Loucy (cell line): ENCODE data around the gene CLIC2.

ENCODE experiments used
- H2AFZ ChIP-seq: fragments of 200-600 bp; sonication (generic); 2 replicates; pipeline ENCODE4 v1.6.0; 2016; ENCODE audit warnings: antibody characterized with exemption, mild to moderate bottlenecking, low read length, moderate library complexity
- H3F3A ChIP-seq: fragments of 200-600 bp; 2 replicates; pipeline ENCODE4 v1.6.0; 2016; ENCODE audit warnings: antibody characterized with exemption, low read depth, mild to moderate bottlenecking
- H3K27me3 ChIP-seq: fragments of 200-600 bp; sonication (generic); 2 replicates; pipeline ENCODE4 v1.6.1; 2014; ENCODE audit warnings: low read length, mild to moderate bottlenecking; ENCODE audit not compliant: insufficient read depth, poor library complexity, severe bottlenecking
- H3K36me3 ChIP-seq: fragments of 200-600 bp; sonication (generic); 2 replicates; pipeline ENCODE4 v1.6.1; 2016; ENCODE audit warnings: low read length; ENCODE audit not compliant: insufficient read depth
- H3K4me1 ChIP-seq: fragments of 200-600 bp; sonication (generic); 2 replicates; pipeline ENCODE4 v1.5.1; 2014; ENCODE audit warnings: low read length, mild to moderate bottlenecking; ENCODE audit not compliant: insufficient read depth, poor library complexity, severe bottlenecking
- H3K4me2 ChIP-seq: fragments of 200-600 bp; sonication (generic); 2 replicates; pipeline ENCODE4 v1.6.0; 2014; ENCODE audit warnings: antibody characterized with exemption, low read length, low read depth, mild to moderate bottlenecking; ENCODE audit not compliant: poor library complexity, severe bottlenecking
- H3K4me3 ChIP-seq: fragments of 200-600 bp; sonication (generic); 2 replicates; pipeline ENCODE4 v1.5.1; 2014; ENCODE audit warnings: low read length, mild to moderate bottlenecking, mixed read lengths; ENCODE audit not compliant: poor library complexity, severe bottlenecking
- H3K79me2 ChIP-seq: fragments of 200-600 bp; sonication (generic); 2 replicates; pipeline ENCODE4 v1.6.1; 2014; ENCODE audit warnings: low read length; ENCODE audit not compliant: insufficient read depth
- H3K9ac ChIP-seq: fragments of 200-600 bp; sonication (generic); 2 replicates; pipeline ENCODE4 v1.6.0; 2014; ENCODE audit warnings: mild to moderate bottlenecking, low read depth, low read length, moderate library complexity; ENCODE audit not compliant: poor library complexity, severe bottlenecking
- H3K9me2 ChIP-seq: fragments of 200-600 bp; sonication (generic); replicated peaks from 2 replicates; pipeline ENCODE4 v1.6.1; 2016; ENCODE audit warnings: low read depth, low read length, mixed read lengths
- H3K9me3 ChIP-seq: fragments of 200-600 bp; sonication (generic); 2 replicates; pipeline ENCODE4 v1.6.1; 2014; ENCODE audit warnings: mild to moderate bottlenecking, antibody characterized with exemption, low read length, low read depth; ENCODE audit not compliant: insufficient read depth
- H4K20me1 ChIP-seq: fragments of 200-600 bp; sonication (generic); 2 replicates; pipeline ENCODE4 v1.6.0; 2014; ENCODE audit warnings: antibody characterized with exemption, low read length, mild to moderate bottlenecking; ENCODE audit not compliant: insufficient read depth, poor library complexity, severe bottlenecking
- EZH2phosphoT487 ChIP-seq: fragments of 200-600 bp; IDR thresholded peaks from 2 replicates; pipeline ENCODE4 v1.6.1; 2018; ENCODE audit warnings: antibody characterized with exemption, mild to moderate bottlenecking, moderate library complexity, borderline replicate concordance
- TF ChIP-seq, protein P1 (sequence below): fragments of 200-600 bp; sonication (generic); conservative IDR thresholded peaks from 2 replicates; pipeline ENCODE4 v1.5.1; 2014; ENCODE audit warnings: mild to moderate bottlenecking, antibody characterized with exemption, low read length

The CLIC2 gene

DNA sequence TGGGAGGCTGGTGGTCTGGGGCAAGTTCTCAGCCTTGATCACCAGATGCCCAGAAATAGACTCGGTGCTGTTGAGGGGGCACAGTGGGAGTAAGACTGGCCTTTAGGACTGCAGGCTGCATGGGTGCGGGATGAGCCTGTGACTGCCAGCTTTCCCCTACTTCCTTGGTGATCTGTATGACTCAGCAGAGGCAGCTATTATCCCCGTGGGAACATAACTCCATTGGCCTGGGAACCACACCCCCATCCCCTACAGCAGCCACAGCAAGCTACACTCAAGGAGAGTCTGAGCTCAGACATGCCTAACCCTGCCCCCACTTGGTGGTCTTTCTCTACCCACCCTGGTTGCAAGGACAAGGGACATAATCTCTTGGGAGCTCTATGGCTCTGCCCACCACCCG lies 20.6 kb downstream of the CLIC2 start:
- no peak overlapping the region for H2AFZ ChIP-seq
- no peak overlapping the region for H3K9ac ChIP-seq
- no peaks in the 10 kb centered on the region for H3F3A ChIP-seq
- no peaks in the 10 kb centered on the region for H3K27me3 ChIP-seq
- H3K4me3 ChIP-seq: no peak overlapping the region
- H3K4me1 ChIP-seq: no peaks in the 10 kb centered on the region
- H3K79me2 ChIP-seq: no peaks in the 10 kb centered on the region
- H3K36me3 ChIP-seq: no peaks in the 10 kb centered on the region
- TF ChIP-seq, protein P1, sequence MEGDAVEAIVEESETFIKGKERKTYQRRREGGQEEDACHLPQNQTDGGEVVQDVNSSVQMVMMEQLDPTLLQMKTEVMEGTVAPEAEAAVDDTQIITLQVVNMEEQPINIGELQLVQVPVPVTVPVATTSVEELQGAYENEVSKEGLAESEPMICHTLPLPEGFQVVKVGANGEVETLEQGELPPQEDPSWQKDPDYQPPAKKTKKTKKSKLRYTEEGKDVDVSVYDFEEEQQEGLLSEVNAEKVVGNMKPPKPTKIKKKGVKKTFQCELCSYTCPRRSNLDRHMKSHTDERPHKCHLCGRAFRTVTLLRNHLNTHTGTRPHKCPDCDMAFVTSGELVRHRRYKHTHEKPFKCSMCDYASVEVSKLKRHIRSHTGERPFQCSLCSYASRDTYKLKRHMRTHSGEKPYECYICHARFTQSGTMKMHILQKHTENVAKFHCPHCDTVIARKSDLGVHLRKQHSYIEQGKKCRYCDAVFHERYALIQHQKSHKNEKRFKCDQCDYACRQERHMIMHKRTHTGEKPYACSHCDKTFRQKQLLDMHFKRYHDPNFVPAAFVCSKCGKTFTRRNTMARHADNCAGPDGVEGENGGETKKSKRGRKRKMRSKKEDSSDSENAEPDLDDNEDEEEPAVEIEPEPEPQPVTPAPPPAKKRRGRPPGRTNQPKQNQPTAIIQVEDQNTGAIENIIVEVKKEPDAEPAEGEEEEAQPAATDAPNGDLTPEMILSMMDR: no peak
- TF ChIP-seq EZH2phosphoT487: no peak
- no peak overlapping the region for H3K4me2 ChIP-seq
- no peaks in the 10 kb centered on the region for H3K9me2 ChIP-seq
- no peaks in the 10 kb centered on the region for H3K9me3 ChIP-seq
- H4K20me1 ChIP-seq: no peaks in the 10 kb centered on the region

DNA sequence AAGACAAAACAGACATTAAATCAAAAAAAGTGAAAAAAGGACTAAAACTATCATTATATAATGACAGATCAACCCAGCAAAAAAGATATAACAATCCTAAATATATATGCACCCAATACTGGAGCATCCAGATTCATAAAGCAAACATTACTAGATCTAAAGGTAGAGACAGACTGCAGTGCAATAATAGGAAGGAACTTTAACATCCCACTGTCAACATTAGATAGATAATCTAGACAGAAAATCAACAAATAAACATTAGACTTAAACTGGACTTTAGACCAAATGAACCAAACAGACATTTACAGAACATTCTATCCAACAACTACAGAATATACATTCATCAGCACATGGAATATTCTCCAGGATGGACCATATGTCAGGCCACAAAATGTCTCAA lies 40.6 kb downstream of the CLIC2 start:
- Histone ChIP-seq H4K20me1 (no peaks in the 10 kb centered on the region), H3K27me3 (no peaks in the 10 kb centered on the region)

DNA sequence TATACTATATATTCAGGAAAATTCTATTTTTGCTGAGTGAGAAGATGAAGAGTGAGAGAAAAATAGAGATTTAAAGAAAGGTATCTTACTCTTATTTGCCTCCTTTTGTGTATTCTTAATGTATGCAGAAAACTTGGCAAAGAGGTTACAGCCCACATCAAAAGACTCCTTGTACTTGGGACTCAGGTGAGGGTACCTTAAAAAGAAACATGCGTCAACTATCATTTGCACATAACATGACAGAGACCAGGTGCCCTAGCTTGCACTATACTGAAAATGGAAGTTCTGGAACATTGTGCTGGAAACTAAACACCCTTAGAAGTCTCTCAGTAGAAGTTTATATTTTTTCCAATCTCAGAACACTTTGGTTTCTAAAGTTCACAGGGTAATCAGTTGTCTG lies 54.5 kb downstream of the CLIC2 start:
- H3F3A ChIP-seq: no peaks in the 10 kb centered on the region
- no peaks in the 10 kb centered on the region for H4K20me1 ChIP-seq
- H3K4me1 ChIP-seq: no peaks in the 10 kb centered on the region
- no peak overlapping the region for H2AFZ ChIP-seq
- H3K9ac ChIP-seq: no peak overlapping the region
- no peaks in the 10 kb centered on the region for H3K9me2 ChIP-seq
- TF ChIP-seq EZH2phosphoT487: no peak
- TF ChIP-seq, protein P1: no peak
- H3K9me3 ChIP-seq: no peaks in the 10 kb centered on the region
- no peak overlapping the region for H3K4me3 ChIP-seq
- H3K79me2 ChIP-seq: no peaks in the 10 kb centered on the region
- no peaks in the 10 kb centered on the region for H3K27me3 ChIP-seq
- no peak overlapping the region for H3K4me2 ChIP-seq
- no peaks in the 10 kb centered on the region for H3K36me3 ChIP-seq

More for the DNA sequence above, 40.6 kb downstream of the CLIC2 start:
- TF ChIP-seq EZH2phosphoT487: no peak
- TF ChIP-seq, protein P1: no peak
- Histone ChIP-seq H3K4me1 (no peaks in the 10 kb centered on the region), H3F3A (no peaks in the 10 kb centered on the region), H3K4me3 (no peak overlapping the region), H3K9me3 (no peaks in the 10 kb centered on the region), H3K79me2 (no peaks in the 10 kb centered on the region), H3K36me3 (no peaks in the 10 kb centered on the region), H3K4me2 (no peak overlapping the region), H2AFZ (no peak overlapping the region), H3K9me2 (no peaks in the 10 kb centered on the region), H3K9ac (no peak overlapping the region)
